HEK293 (cell line): ENCODE data around the gene MANSC4.

Experiments
- CTCF ChIA-PET: fragments of 350-600 bp; formaldehyde crosslinking; extraction: SDS; loops from one replicate; lab custom pipeline; 2021; ENCODE audit warnings: antibody characterized with exemption; lab: Yijun Ruan, JAX
- POLR2A ChIA-PET: fragments of 300-600 bp; formaldehyde crosslinking; extraction: SDS; loops from one replicate; lab custom pipeline; 2020; ENCODE audit warnings: antibody characterized with exemption, inconsistent platforms; lab: Yijun Ruan, JAX
- H3K27ac ChIP-seq: fragments of 200-500 bp; sonication (Bioruptor generic); 2 replicates; pipeline ENCODE4 v1.5.1; 2014; ENCODE audit warnings: low read depth, low read length, control low read depth, inconsistent platforms; ENCODE audit errors: extremely low read depth
- H3K36me3 ChIP-seq, 2 experiments: fragments of 200-500 bp in 1 of 2; sonication (Bioruptor generic) in 1 of 2; 1 replicate in 1 of 2; 2 replicates in 1 of 2; pipeline ENCODE4 v1.5.1; 2014 to 2017; ENCODE audit warnings: inconsistent platforms in 2 of 2, low read length in 2 of 2; ENCODE audit not compliant: control insufficient read depth in 2 of 2, insufficient read depth in 1 of 2
- H3K4me1 ChIP-seq: fragments of 200-500 bp; sonication (Bioruptor generic); 2 replicates; pipeline ENCODE4 v1.5.1; 2014; ENCODE audit warnings: mild to moderate bottlenecking, low read length, inconsistent platforms; ENCODE audit not compliant: control insufficient read depth, insufficient read depth
- H3K4me3 ChIP-seq: 2 replicates; pipeline ENCODE4 v1.5.1; 2011; ENCODE audit warnings: low read depth, mild to moderate bottlenecking, control low read depth, low read length, moderate library complexity
- H3K9me3 ChIP-seq: fragments of 200-500 bp; sonication (Bioruptor generic); 2 replicates; pipeline ENCODE4 v1.5.1; 2014; ENCODE audit warnings: low read depth, low read length, inconsistent platforms; ENCODE audit not compliant: control insufficient read depth, insufficient read depth
- GLIS2 ChIP-seq: fragments of 450-650 bp; formaldehyde crosslinking; IDR thresholded peaks from 2 replicates; pipeline ENCODE4 v1.5.1; 2016; ENCODE audit warnings: missing biosample characterization, missing genetic modification characterization
- HOXD13 ChIP-seq: sonication (generic); formaldehyde crosslinking; IDR thresholded peaks from 2 replicates; pipeline ENCODE4 v1.8.0; 2022; ENCODE audit warnings: missing genetic modification reagents, borderline replicate concordance
- KLF9 ChIP-seq: fragments of 450-650 bp; formaldehyde crosslinking; IDR thresholded peaks from 2 replicates; pipeline ENCODE4 v1.5.1; 2016; ENCODE audit warnings: missing biosample characterization, missing genetic modification characterization, low read depth
- PATZ1 ChIP-seq: fragments of 450-650 bp; formaldehyde crosslinking; IDR thresholded peaks from 2 replicates; pipeline ENCODE4 v1.5.1; 2016; ENCODE audit warnings: missing biosample characterization, missing genetic modification characterization
- ZNF354C ChIP-seq: fragments of 450-650 bp; formaldehyde crosslinking; IDR thresholded peaks from 2 replicates; pipeline ENCODE4 v1.5.1; 2016; ENCODE audit warnings: missing biosample characterization, missing genetic modification characterization, low read depth, borderline replicate concordance
- ZNF394 ChIP-seq: fragments of 450-650 bp; formaldehyde crosslinking; IDR thresholded peaks from 2 replicates; pipeline ENCODE4 v1.5.1; 2016; ENCODE audit warnings: missing biosample characterization, missing genetic modification characterization, mild to moderate bottlenecking, moderate library complexity, borderline replicate concordance
- ZNF423 ChIP-seq: fragments of 450-650 bp; formaldehyde crosslinking; IDR thresholded peaks from 2 replicates; pipeline ENCODE4 v1.5.1; 2016; ENCODE audit warnings: missing biosample characterization, missing genetic modification characterization
- ZNF433 ChIP-seq: fragments of 450-650 bp; formaldehyde crosslinking; IDR thresholded peaks from 2 replicates; pipeline ENCODE4 v1.5.1; 2016; ENCODE audit warnings: missing biosample characterization, missing genetic modification characterization, low read depth
- ZNF514 ChIP-seq: fragments of 450-650 bp; formaldehyde crosslinking; IDR thresholded peaks from 2 replicates; pipeline ENCODE4 v1.5.1; 2016; ENCODE audit warnings: missing biosample characterization, missing genetic modification characterization
- ZNF521 ChIP-seq: fragments of 450-650 bp; formaldehyde crosslinking; IDR thresholded peaks from 2 replicates; pipeline ENCODE4 v1.5.1; 2017; ENCODE audit warnings: missing biosample characterization, mild to moderate bottlenecking, missing genetic modification characterization
- ZNF660 ChIP-seq: fragments of 450-650 bp; IDR thresholded peaks from 2 replicates; pipeline ENCODE4 v1.5.1; 2018; ENCODE audit warnings: missing biosample characterization, mild to moderate bottlenecking, missing genetic modification characterization
- ZNF701 ChIP-seq: fragments of 450-650 bp; formaldehyde crosslinking; IDR thresholded peaks from 2 replicates; pipeline ENCODE4 v1.5.1; 2016; ENCODE audit warnings: missing biosample characterization, missing genetic modification characterization
- ZNF777 ChIP-seq: fragments of 450-650 bp; formaldehyde crosslinking; IDR thresholded peaks from 2 replicates; pipeline ENCODE4 v1.5.1; 2017; ENCODE audit warnings: missing biosample characterization, missing genetic modification characterization, borderline replicate concordance
- ZNF785 ChIP-seq: fragments of 450-650 bp; formaldehyde crosslinking; IDR thresholded peaks from 2 replicates; pipeline ENCODE4 v1.5.1; 2016; ENCODE audit warnings: missing biosample characterization, missing genetic modification characterization
- ZNF830 ChIP-seq: fragments of 450-650 bp; IDR thresholded peaks from 2 replicates; pipeline ENCODE4 v1.5.0; 2018; ENCODE audit warnings: missing biosample characterization, missing genetic modification characterization, low read depth, mild to moderate bottlenecking, moderate library complexity
- TF ChIP-seq, protein P1 (sequence below): fragments of 450-650 bp; formaldehyde crosslinking; IDR thresholded peaks from 2 replicates; pipeline ENCODE4 v1.5.1; 2016; ENCODE audit warnings: missing biosample characterization, missing genetic modification characterization
- TF ChIP-seq, protein P2 (sequence below): fragments of 450-650 bp; formaldehyde crosslinking; IDR thresholded peaks from 2 replicates; pipeline ENCODE4 v1.5.1; 2016; ENCODE audit warnings: missing biosample characterization, missing genetic modification characterization, low read depth
- TF ChIP-seq, protein P3 (sequence below): fragments of 450-650 bp; formaldehyde crosslinking; IDR thresholded peaks from 2 replicates; pipeline ENCODE4 v1.5.1; 2016; ENCODE audit warnings: missing biosample characterization, missing genetic modification characterization
- TF ChIP-seq, protein P4 (sequence below): fragments of 450-650 bp; formaldehyde crosslinking; IDR thresholded peaks from 2 replicates; pipeline ENCODE4 v1.5.0; 2017; ENCODE audit warnings: missing biosample characterization, missing genetic modification characterization, borderline replicate concordance

The MANSC4 gene

DNA sequence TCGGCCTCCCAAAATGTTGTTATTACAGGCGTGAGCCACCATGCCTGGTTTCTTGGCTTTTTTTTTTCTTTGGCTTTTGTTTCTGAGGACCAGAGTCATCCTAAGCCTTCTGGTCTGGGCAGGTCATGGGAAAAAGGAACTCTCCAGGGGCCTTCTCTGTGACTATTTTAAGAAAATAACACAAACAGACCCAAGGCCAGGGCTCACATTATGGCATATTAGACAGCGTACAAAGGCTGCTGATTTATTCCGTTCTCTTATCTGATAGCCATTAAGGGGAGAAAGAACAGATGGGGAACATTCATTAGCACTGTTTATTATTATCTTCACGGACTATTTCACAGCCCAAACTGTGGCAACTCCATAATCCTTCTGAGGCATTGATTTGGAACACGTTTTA is 28.8 kb upstream of the MANSC4 start:
- CTCF ChIA-PET, result no interaction called here

GRCh38 chr12:27807063-27807703 is 27.1 kb upstream of the MANSC4 start:
- ChIA-PET CTCF (interaction anchor here (0.6 to 0.7 kb wide), 5 partner anchors 10 to 945 kb away, joined by 3 to 5 read pairs (median 3); no protein-coding TSS in a partner anchor), POLR2A (no interaction called here)
- TF ChIP-seq PATZ1 (tag by site-specific recombination), result no peak
- no peak for TF ChIP-seq ZNF354C (tag by site-specific recombination)
- TF ChIP-seq, protein P1, sequence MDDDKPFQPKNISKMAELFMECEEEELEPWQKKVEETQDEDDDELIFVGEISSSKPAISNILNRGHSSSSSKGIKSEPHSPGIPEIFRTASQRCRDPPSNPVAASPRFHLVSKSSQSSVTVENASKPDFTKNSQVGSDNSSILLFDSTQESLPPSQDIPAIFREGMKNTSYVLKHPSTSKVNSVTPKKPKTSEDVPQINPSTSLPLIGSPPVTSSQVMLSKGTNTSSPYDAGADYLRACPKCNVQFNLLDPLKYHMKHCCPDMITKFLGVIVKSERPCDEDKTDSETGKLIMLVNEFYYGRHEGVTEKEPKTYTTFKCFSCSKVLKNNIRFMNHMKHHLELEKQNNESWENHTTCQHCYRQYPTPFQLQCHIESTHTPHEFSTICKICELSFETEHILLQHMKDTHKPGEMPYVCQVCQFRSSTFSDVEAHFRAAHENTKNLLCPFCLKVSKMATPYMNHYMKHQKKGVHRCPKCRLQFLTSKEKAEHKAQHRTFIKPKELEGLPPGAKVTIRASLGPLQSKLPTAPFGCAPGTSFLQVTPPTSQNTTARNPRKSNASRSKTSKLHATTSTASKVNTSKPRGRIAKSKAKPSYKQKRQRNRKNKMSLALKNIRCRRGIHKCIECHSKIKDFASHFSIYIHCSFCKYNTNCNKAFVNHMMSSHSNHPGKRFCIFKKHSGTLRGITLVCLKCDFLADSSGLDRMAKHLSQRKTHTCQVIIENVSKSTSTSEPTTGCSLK, result no peak
- TF ChIP-seq, protein P2, sequence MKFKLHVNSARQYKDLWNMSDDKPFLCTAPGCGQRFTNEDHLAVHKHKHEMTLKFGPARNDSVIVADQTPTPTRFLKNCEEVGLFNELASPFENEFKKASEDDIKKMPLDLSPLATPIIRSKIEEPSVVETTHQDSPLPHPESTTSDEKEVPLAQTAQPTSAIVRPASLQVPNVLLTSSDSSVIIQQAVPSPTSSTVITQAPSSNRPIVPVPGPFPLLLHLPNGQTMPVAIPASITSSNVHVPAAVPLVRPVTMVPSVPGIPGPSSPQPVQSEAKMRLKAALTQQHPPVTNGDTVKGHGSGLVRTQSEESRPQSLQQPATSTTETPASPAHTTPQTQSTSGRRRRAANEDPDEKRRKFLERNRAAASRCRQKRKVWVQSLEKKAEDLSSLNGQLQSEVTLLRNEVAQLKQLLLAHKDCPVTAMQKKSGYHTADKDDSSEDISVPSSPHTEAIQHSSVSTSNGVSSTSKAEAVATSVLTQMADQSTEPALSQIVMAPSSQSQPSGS (tag by site-specific recombination), result no peak
- TF ChIP-seq ZNF433 (tag by site-specific recombination), result no peak
- TF ChIP-seq ZNF423 (tag by site-specific recombination), result no peak
- TF ChIP-seq ZNF830 (tag by site-specific recombination), result no peak

More for the DNA sequence above, 28.8 kb upstream of the MANSC4 start:
- no peaks in the 10 kb centered on the region for H3K36me3 ChIP-seq
- TF ChIP-seq, protein P3, sequence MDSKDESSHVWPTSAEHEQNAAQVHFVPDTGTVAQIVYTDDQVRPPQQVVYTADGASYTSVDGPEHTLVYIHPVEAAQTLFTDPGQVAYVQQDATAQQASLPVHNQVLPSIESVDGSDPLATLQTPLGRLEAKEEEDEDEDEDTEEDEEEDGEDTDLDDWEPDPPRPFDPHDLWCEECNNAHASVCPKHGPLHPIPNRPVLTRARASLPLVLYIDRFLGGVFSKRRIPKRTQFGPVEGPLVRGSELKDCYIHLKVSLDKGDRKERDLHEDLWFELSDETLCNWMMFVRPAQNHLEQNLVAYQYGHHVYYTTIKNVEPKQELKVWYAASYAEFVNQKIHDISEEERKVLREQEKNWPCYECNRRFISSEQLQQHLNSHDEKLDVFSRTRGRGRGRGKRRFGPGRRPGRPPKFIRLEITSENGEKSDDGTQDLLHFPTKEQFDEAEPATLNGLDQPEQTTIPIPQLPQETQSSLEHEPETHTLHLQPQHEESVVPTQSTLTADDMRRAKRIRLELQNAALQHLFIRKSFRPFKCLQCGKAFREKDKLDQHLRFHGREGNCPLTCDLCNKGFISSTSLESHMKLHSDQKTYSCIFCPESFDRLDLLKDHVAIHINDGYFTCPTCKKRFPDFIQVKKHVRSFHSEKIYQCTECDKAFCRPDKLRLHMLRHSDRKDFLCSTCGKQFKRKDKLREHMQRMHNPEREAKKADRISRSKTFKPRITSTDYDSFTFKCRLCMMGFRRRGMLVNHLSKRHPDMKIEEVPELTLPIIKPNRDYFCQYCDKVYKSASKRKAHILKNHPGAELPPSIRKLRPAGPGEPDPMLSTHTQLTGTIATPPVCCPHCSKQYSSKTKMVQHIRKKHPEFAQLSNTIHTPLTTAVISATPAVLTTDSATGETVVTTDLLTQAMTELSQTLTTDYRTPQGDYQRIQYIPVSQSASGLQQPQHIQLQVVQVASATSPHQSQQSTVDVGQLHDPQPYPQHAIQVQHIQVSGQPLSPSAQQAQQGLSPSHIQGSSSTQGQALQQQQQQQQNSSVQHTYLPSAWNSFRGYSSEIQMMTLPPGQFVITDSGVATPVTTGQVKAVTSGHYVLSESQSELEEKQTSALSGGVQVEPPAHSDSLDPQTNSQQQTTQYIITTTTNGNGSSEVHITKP (tag by site-specific recombination), result no peak
- TF ChIP-seq ZNF423 (tag by site-specific recombination) (no peak), ZNF701 (tag by site-specific recombination) (no peak), ZNF777 (tag by site-specific recombination) (no peak), GLIS2 (tag by site-specific recombination) (no peak), ZNF660 (tag by site-specific recombination) (no peak), ZNF394 (tag by site-specific recombination) (no peak), ZNF521 (no peak), HOXD13 (CRISPR knock-in tag) (no peak), ZNF514 (no peak), ZNF785 (no peak), KLF9 (tag by site-specific recombination) (no peak)
- TF ChIP-seq, protein P1, result no peak
- TF ChIP-seq, protein P4, sequence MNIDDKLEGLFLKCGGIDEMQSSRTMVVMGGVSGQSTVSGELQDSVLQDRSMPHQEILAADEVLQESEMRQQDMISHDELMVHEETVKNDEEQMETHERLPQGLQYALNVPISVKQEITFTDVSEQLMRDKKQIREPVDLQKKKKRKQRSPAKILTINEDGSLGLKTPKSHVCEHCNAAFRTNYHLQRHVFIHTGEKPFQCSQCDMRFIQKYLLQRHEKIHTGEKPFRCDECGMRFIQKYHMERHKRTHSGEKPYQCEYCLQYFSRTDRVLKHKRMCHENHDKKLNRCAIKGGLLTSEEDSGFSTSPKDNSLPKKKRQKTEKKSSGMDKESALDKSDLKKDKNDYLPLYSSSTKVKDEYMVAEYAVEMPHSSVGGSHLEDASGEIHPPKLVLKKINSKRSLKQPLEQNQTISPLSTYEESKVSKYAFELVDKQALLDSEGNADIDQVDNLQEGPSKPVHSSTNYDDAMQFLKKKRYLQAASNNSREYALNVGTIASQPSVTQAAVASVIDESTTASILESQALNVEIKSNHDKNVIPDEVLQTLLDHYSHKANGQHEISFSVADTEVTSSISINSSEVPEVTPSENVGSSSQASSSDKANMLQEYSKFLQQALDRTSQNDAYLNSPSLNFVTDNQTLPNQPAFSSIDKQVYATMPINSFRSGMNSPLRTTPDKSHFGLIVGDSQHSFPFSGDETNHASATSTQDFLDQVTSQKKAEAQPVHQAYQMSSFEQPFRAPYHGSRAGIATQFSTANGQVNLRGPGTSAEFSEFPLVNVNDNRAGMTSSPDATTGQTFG (tag by site-specific recombination), result no peak
- TF ChIP-seq, all 188 proteins: peak for 0
- H3K4me3 ChIP-seq, result no peak overlapping the region
- no peak overlapping the region for H3K27ac ChIP-seq
- no peaks in the 10 kb centered on the region for H3K9me3 ChIP-seq
- H3K4me1 ChIP-seq, result no peaks in the 10 kb centered on the region
- POLR2A ChIA-PET, result no interaction called here

More at GRCh38 chr12:27807063-27807703, 27.1 kb upstream of the MANSC4 start:
- no peak overlapping the region for H3K27ac ChIP-seq
- 0 out of 2 replicates have a peak, but pooled peaks cover 2% of the 10 kb centered on the region for H3K4me1 ChIP-seq
- H3K4me3 ChIP-seq, result no peak overlapping the region
- H3K9me3 ChIP-seq, result no peaks in the 10 kb centered on the region
- no peaks in the 10 kb centered on the region for H3K36me3 ChIP-seq
